ENCODE results near the gene SLX4IP.

Gene SLX4IP

GRCh38 chr20:10654630-10655029, 219.5 kb downstream of the SLX4IP start:
- DNase-seq: no peak

DNA sequence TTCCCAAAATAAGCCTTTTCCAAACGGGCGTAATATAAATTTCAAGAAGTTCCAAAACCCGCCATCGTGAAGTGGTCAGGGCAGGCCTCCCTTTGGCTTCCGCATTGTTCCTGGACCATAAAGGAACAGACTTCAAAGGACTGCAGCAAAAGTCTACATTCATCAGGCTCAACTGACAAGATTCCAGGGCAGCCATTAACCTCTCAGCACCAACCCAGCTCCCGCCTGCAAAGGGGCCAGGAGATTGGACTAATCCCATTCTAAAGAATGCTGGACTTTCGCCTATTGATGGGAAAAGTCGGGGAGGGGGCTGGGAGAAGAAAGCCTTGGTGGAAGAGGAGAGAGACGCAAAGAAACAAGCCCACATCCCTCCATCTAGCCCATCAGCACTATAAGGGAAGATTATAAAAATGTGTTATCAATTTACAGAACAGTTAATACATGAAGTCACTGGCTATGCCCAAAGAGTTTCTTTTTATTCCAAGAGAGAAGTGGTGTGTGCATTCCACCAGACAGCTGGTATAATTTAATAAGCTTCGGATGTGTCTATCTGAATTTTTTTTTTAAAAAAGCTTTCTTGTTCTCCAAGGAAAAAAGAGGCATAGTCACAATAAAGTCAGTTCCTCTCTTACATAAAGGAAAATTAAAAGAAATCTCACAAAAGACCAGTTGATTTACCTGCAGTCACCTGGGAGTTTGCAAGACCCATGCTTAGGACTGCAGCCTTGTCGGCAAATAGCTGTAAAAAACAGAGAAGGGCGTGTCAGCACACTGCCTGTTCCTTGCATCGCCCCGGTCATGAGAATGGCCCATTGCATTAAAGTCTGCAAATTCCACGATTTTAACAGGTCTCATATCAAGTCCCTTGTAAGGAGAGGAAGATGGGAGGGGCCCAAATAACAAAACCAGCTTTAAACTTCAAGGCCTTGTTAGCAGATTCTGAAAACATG, 220.9 kb downstream of the SLX4IP start:
- no peak for DNase-seq

DNA sequence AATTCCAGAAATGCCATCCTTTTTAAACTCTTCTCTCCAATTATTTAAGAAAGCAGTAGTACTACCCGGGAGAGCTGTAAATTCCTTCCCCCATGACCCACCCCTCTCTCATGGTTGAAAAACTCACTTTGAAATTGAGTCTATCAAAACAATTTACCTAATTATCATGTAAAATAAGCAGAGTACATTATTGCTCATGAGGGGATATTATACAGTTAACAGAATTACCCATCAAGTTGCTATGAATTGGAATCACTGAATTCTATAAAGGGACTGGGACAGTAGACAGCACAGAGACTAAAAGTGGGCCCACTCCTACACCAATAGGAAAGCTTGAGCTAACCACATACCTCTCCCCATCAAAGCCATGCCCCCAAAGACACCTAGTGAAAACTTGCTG, 222.3 kb downstream of the SLX4IP start:
- no peak for DNase-seq

DNA sequence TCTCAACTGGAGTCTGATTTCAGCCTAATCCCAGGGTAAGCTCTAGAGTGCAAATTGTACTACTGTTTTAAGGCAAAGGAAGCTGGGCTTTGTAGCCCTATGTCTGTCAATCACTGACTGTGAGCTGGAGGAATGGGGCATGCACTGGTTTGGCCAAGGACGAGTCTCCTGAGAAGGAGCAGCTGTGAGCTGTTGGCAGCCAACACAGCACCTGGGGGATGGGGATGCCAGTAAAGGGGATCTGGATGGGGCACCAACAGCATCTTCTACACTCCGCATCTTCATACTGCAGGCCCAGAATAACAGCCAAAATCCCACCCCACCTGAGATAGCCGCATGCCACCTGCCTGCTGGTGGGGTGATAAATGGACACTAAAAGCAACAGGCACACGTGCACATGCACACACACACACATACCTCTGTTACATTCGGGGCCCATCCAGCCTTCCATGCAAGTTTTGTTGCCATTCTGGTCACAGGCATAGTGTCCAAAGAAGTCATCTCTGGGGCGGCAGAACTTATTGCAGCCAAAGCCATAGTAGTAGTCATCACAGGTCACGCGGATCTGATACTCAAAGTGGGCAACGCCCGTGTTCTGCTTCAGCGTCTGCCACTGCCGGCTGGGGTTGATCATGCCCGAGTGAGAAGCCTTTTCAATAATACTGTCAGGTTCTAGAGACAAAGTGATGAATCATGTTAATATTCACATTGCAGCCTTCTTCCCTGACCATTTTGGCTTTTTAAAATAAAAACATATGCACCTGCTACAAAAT, 223.1 kb downstream of the SLX4IP start:
- DNase-seq: no peak

DNA sequence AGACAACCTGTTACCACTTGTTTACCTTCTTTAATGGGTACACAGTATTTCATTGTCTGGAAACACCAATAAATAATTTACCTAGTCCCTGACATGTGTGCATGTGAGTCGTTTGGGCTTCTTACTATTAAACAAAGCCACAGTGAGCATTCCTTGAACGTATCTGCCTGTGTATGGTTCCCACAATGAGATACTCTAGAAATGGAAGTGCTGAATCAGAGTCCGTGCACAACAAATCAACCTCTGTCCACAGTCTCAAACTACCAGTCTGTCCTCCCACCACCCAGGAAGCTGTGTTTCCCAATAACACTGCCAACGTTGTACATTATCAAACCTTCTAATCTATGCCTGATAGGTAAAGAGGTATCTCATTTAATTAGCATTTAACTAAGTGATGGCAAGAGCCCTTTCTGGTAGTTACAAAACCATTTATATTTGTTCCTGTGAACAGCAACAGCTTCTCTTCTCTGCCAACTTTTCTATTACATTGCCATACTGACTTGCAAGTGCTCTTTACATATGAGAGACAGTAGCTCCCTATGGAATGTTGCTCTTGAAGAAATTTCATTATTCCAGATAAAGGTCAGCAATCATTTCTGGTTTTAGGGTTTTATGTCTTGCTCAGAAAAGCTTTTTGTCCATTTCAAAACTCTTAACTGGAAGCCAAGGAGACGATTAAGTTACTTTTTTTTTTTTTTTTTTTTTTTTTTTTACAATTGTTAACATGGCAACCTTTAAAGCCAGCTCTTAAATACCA, 223.9 kb downstream of the SLX4IP start:
- no peak for DNase-seq

- no peak for DNase-seq
These were observed 224.8 kb downstream of the SLX4IP start for GRCh38 chr20:10659651-10660601.

- DNase-seq: no peak
These were observed 225.6 kb downstream of the SLX4IP start for GRCh38 chr20:10660661-10661060.

DNA sequence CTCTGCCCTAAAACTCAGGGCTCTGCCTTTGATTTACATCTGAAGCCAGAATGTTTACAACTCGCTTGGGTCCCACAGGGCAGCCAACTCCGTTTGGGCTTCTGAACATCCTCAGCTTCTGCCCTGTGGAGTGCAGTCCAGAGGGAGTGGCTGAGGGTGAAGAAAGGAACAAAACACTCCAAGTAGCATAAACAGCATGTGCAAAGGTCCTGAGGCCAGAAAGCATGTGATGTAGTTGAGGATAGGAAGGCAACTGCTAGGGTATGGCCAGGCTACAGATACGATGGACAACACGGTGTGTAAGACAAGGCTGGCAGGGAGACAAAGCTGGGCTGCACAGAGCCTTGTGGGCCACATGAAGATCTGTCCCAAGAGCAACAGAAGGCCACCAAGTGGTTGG, 226.2 kb downstream of the SLX4IP start:
- DNase-seq: no peak

GRCh38 chr20:10662151-10662550, 227.0 kb downstream of the SLX4IP start:
- DNase-seq: no peak

- no peak for DNase-seq
These were observed 227.8 kb downstream of the SLX4IP start for GRCh38 chr20:10662661-10663458.

GRCh38 chr20:10663756-10664155, 228.7 kb downstream of the SLX4IP start:
- no peak for DNase-seq

DNA sequence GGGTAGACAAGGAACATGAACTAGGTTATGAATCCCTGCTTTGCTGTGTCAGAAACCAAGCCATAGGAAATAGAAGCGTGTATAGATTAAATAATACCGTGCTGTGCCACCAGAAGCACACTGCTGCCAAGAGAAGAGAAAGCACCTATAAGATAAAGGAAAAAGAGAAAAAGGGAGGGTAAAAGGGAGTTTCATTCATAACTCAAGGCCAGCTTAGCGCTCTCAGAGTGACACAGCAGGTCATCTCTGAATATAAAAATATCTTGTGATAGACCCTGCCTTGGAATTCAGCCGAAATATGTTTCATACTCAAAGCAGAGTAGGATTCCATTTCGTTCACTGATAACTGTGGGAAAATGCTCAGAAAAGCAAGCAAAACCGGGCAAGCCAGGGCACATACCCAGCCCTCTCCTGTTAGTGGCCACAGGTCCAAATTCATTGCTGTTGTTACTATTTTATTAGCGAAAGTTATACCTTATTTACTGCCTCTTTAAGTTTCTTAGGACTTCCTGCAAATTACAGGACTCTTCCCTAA, 230.0 kb downstream of the SLX4IP start:
- DNase-seq: no peak

GRCh38 chr20:10665791-10666190, 230.7 kb downstream of the SLX4IP start:
- no peak for DNase-seq

DNA sequence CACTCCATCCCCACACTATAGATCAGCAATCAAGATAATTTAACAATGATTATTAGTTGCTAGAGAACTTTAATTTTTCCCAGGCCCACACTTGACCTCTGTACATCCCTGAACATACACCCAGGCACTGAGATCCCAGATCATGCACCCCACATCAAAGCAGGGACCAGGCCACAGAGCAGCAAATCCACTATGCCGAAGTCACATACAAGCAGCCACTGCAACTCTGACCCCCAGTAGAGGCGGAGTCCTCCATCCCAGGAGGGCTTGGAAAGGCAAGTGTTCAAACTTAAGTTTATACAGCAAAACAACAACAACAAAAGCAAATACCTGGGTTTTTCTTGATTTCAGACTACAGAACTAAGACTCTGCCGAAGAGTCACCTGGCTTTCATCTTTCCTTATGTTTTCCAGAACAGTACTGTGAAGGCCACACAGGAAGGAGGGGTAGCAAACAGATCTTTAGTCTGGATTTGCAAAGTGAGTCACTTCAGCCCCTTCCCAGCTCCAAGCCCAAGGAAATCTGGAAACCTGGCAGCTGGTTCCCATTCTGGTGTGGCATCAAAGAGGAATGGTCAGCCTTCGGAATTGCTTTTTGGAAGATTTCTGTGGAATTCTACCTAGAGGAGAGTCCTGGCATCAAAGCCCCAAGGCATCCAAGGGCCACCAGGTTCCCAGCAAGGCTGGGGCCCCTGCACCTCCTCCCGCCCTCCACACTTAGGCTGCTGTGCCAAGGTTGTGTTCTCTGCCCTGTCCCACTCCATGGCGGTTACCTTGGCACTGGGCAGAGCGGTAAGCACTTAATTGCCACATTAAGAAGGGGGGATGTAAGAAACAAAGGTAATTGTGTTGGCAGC, 231.3 kb downstream of the SLX4IP start:
- no peak for DNase-seq

DNA sequence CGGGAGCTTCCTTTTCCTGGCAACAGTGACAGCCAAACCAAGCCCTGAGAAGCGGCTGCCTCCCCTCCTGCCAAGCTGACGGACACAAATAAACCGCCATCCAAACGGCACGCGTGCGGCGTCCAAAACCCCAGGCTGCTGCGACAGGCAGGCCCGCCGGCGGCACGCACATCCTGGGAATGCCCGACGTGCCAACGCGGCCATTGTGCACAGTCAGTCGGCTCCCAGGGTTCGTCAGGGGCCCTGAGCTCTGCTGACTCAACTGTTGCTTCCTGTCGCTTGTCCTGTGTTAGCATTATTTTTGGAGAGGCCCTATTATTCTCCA, 231.9 kb downstream of the SLX4IP start:
- no peak for DNase-seq

DNA sequence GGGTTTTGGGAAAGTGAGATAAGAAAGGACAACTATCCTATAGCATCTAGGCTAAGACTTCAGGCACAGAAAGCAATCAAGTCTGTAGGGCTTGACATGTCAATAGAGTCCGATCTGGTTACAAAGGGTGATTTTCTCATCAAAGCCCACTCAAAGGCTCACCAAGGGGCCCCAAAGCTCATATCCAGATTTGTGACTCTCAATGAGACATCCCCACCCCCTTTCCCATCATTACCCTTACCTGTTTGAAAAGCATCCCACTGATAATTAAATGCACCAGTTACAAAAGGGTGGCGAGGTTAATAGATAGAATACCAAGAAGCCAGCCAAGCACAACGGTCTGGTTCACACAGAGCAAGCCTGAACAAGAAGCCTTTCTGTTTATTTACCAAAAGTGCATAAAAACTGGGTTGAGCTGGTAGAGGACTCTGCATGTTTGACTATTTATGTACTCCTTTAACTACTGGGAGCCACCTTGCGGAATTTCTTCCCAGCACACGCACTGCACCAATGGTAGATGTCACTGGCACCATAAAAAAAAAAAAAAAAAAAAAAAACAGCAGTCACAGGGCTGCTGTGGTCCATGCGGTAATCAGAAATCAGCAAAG, 232.6 kb downstream of the SLX4IP start:
- no peak for DNase-seq

DNA sequence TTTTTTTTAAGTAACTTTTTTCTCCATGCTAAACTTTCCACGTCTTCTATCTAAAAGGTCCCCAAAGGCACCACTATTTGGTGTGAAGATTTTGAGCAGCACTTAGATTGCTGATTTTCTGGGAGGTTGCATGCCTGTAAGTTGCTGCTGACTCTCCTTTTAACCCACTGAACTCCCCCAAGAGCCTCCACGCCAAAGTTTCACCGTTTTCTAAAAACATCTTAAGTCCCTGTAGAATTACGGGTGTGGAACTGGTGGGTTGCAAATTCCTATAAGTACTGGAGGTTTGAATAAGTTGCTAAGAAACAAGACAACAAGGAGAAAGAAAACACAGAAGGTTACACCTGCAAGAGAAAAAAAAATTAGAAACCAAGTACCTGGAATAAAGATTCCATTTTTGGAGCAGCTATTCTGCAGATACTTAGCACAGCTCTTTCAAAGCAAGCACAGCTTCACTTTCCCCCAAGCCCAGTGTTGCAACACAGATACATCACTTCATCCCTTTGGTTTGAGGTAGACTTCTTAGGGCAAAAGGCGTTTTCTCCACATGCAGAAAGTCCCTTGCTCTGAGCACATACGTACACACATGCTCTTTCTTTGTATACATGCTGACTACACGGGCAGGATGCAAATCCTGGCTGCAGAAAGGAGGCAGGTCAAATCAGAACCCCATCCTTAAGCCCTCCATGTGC, 233.7 kb downstream of the SLX4IP start:
- DNase-seq: no peak

DNA sequence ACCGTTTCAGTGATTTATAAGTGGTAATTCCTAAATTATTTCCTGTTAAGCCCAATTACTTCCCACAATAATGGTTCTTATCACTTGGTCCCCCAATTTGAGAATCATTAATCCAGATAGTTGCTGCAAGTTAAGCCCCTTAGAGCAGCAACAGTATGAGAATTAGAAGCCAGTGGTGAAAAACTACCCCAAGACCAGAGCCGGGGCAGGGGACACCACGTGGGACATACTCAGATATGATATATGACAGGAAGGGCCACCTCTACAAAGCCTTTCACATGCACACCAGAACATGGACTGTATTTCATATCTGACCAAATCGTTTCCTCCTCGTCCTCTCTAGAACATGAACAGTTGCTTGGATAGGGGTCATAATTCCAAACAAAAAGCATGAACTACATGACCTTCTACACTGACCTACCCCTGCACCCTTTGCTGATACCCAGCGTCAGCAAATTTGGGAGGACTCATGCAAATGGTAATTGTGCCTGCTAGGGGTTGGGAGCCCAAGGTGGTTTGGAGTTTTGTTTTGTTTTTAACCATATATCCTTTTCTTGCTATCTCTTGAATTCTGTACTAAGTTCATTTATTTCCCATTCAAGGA, 234.8 kb downstream of the SLX4IP start:
- DNase-seq: no peak

Data from amniotic stem cell (primary cell).